Measurements from ENCODE around the gene MT1X.

DNA sequence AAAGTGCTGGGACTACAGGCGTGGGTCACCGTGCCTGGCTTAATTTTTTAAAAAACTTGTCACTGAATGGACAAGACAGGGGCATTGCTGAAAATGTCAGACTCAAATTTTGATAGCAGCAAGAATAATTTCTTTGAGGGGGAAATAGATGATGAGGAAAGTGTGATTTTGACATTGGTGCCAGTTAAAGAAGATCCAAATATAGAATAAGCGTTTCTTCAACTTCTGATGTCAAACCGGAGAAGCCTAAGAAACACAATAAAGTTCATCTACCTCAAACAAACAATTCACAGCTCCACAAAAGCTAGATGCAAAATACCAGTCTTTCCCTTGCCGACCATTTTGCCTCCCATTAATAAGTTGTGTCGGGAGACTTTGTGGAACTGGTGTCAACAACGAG is 4.5 kb downstream of the MT1X start:
- TF ChIP-seq GABPA (IDR thresholded peaks at IDR 0.05 in 1 of 2, conservative IDR thresholded peaks at IDR 0.05 in 1 of 2): no peak
- TF ChIP-seq, protein P1, sequence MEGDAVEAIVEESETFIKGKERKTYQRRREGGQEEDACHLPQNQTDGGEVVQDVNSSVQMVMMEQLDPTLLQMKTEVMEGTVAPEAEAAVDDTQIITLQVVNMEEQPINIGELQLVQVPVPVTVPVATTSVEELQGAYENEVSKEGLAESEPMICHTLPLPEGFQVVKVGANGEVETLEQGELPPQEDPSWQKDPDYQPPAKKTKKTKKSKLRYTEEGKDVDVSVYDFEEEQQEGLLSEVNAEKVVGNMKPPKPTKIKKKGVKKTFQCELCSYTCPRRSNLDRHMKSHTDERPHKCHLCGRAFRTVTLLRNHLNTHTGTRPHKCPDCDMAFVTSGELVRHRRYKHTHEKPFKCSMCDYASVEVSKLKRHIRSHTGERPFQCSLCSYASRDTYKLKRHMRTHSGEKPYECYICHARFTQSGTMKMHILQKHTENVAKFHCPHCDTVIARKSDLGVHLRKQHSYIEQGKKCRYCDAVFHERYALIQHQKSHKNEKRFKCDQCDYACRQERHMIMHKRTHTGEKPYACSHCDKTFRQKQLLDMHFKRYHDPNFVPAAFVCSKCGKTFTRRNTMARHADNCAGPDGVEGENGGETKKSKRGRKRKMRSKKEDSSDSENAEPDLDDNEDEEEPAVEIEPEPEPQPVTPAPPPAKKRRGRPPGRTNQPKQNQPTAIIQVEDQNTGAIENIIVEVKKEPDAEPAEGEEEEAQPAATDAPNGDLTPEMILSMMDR (IDR thresholded peaks at IDR 0.05; ENCODE audit: low read depth, low read length, missing input control): no peak
